ENCODE results near the gene HUNK. TPM values are rescaled to one million over a fixed set of nuclear protein-coding genes. Genes with fewer than 3 reads are reported as not detected.

Gene HUNK
- total RNA-seq, 1 donor from 2014 or later: 1.8 TPM

Other genes with a start within 250 kb of the HUNK start
- 332 and 379 TPM in 2 replicates for gene SOD1, start 213.3 kb upstream of the HUNK start, total RNA-seq
- 1.0 and 10.6 TPM in 2 replicates for gene SCAF4, start 140.9 kb upstream of the HUNK start, total RNA-seq

Measured in renal cortical epithelial cell (primary cell).